Activated CD4-positive, alpha-beta T cell treated with anti-CD3 and anti-CD28 coated beads, Interleukin-2, amount 50 U/mL, for 1 hour (primary cell): ENCODE results near the gene AFAP1L1.

Source experiments
- DNase-seq: peaks from one replicate; pipeline ENCODE4 v3.0.0-alpha.2; 2020

AFAP1L1 gene

DNA sequence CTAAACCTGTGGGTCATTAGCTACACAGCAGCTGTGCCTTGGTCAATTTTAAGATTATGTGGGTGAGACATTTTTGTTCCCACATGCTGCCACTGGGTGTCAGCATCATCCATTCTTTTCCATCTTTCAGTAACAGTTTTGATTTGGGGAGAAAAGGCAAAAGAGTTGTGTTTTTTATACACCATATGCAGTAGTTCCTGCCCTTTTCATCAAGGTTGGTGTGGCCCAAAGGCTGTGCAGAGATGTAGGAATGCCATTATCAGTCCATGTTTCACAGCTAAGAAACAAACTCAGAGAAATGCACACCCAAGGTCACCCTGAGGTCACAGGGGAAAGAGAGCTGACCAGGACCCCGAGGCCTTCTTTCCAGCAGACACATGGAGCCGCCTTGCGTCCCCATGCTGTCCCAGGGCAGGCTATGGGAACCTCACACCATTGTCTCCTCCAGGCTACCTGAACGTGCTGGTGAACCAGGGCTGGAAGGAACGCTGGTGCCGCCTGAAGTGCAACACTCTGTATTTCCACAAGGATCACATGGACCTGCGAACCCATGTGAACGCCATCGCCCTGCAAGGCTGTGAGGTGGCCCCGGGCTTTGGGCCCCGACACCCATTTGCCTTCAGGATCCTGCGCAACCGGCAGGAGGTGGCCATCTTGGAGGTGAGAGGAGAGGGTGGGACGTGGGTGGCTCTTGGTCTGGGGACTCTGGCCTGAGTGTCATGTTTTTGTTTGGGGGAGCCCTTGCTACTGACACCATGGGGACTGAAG, 45.8 kb downstream of the AFAP1L1 start:
- peak; percentile 42 for DNase-seq

- DNase-seq: no peak
Observed at GRCh38 chr5:149319174-149319573, 47.5 kb downstream of the AFAP1L1 start.

- DNase-seq: no peak
Observed at GRCh38 chr5:149320791-149321330, 49.2 kb downstream of the AFAP1L1 start.

GRCh38 chr5:149322518-149322917, 50.9 kb downstream of the AFAP1L1 start:
- no peak for DNase-seq

- no peak for DNase-seq
Observed at GRCh38 chr5:149323210-149323609, 51.6 kb downstream of the AFAP1L1 start.

GRCh38 chr5:149323621-149324205, 52.1 kb downstream of the AFAP1L1 start:
- no peak for DNase-seq

DNA sequence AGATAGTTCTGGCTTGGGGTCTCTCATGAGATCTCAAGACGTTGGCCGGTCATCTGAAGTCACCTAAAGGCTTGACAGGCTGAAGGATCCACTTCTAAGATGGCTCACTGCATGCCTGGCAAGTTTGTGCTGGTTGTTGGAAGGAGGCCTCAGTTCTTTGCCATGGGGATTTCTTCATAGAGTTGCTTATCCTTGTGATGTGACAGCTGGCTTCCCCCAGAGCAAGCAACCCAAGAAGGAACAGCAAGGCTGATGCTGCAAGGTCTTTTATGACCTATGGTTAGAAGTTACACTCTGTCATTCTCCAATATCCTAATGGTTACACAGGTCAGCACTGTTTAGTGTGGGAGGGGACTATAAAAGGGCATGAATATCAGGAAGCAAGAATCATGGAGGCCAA, 53.0 kb downstream of the AFAP1L1 start:
- no peak for DNase-seq

DNA sequence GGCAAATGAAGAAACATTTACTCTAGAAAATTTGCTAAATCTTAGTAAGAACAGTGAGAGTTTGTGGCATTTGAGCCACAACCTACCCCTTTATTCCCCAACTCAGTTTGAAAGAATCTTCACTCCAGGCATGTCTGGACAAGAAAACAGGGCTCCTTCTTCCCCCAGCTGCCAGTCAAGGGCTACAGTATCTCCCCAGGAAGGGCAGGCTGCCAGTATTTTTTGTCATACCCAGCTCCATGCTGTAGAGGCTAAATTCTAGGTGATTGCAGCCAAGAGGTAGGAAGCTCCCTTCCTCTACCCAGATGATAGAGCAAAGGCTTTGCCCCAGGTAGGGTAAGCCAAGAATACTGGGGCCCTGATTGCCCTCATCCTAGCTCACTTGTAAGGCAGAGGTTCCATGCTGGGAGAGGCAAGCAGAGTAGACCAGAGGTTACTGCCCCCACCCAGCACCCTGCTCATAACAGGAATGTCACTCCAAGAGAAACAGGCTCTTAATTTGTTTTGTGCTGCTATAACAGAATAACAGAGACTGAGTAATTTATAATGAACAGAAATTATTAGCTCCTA, 53.6 kb downstream of the AFAP1L1 start:
- DNase-seq: no peak

DNA sequence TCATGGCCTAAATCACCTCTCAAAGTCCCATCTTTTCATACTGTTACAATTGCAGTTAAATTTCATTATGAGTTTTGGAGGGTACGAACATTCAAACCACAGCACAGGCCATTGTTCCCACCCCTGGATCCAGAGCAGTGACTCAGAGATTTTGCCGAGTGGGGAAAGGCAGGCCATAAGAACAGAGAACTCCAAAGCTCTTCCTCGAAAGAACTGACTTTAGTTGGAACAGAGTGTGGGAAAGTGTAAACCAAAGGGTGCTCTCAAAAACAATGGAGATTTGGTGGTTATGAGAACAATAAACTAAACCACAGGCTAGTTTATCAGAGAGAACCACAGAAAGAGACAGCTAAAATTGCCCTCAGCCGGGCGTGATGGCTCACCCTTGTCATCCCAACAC, 54.2 kb downstream of the AFAP1L1 start:
- DNase-seq: no peak

- DNase-seq: no peak
Observed at GRCh38 chr5:149326611-149327010, 55.0 kb downstream of the AFAP1L1 start.

DNA sequence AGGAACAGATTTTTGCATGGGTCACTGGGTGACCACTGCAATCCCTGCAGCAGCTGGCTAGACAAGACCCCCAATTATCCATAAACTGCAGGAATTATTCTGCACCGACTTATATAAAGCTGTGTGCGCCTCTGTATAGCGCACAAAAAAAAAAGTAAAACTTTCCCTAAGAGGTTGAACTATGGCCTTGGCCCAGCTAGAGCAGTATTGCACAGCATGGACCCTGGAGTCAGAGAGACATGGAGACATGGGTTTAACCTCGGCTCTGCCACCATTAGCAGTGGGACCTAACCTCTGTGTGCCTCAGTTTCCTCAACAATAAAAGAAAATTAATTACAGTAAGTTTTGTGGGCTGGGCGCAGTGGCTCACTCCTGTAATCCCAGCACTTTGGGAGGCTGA, 56.5 kb downstream of the AFAP1L1 start:
- DNase-seq: no peak

DNA sequence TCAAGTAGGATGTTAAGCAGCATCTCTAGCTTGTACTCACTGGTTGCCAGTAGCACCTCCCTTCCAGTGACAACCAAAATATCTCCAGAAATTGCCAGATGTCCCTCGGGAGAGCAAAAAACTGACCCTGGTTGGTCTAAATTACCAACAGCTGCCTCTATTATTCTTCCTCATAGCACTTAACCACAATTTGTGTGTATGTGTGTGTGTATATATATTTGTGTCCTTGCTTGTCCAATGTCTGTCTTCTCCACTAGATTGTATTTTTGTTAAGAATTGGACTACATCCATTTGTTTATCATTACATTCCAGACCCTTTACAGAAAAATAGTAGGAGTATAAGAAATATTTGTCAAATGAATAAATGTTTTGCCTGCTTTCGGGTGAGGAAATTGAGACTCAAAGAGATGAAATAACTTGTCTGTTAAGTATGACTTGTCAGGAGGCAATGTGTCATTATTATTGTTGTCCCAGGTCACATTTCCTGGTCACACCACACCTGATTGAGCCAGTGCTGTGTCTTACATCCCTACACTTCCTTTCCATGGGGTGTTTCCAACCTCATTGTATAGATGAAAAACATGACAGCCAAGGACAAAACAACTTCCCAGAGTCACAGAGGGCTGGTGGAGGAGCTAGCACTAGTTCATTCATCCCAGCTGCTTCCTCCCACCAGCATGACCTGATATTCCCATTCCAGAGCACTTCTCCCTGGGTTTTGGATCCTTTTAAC, 62.2 kb downstream of the AFAP1L1 start:
- no peak for DNase-seq

DNA sequence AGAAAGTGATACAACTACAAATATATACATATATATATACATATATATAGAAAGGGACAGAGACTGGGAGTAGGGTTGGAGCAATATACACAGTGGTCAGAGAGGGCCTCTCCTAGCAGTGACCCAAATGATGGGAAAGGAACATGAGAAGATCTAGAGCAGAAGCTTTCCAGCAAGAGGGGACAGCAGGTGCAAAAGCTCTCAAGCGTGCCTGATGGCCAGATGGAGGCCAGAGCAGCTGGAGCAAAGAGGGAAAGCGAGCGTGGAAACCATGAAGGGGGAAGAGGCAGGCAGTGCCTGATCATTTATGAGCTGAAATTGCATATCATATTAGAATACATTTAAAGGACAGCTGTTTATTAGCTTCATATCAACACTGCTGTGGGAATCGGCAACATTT, 66.1 kb downstream of the AFAP1L1 start:
- DNase-seq: no peak

- DNase-seq: no peak
Observed at GRCh38 chr5:149338364-149338763, 66.7 kb downstream of the AFAP1L1 start.

DNA sequence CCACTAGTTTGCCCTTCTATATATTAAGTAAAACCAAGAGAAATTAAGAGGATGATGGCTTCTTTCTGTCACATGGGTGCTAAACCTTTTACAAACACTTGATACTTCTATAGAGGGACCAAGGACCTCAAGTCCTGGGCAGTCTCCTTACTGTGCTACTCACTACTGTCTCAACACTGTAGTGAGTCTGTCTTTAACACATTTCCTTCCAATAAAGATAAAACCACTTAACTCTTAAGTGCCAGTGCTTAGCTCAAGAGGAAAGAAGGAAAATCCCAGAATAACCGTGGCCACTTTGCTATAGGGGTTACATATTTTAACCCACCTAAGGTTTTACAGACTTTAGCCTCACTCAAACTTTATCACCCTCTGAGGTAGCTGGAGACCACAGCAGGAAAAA, 69.3 kb downstream of the AFAP1L1 start:
- DNase-seq: no peak

DNA sequence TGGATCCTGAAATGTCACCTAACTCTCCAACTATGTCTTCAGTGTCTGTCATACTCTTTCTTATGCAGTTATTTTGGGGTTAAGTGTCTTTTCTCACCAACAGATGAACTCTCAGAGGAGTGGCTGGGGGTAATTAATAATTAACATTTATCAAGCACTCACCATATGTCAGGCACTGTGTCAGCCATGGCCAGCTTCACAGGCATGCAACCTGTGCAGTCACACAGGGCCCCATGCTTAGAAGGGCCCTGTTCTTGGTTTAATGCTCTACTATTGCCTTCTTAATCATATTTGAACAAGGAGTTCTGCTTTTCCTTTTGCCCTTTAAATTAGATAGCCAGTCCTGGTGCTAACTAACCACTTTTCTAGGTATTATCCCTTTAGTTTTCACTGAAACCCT, 70.2 kb downstream of the AFAP1L1 start:
- DNase-seq: no peak

- DNase-seq: no peak
Observed at GRCh38 chr5:149344151-149344550, 72.5 kb downstream of the AFAP1L1 start.

GRCh38 chr5:149345147-149345891, 73.7 kb downstream of the AFAP1L1 start, which contains the start of gene GRPEL2:
Gene GRPEL2 (plus strand): TSS chr5:149345499. CDS start chr5:149345540, 41 bp downstream.
- DNase-seq: peak; percentile 79

GRCh38 chr5:149345892-149346222, 74.2 kb downstream of the AFAP1L1 start:
- DNase-seq: no peak

DNA sequence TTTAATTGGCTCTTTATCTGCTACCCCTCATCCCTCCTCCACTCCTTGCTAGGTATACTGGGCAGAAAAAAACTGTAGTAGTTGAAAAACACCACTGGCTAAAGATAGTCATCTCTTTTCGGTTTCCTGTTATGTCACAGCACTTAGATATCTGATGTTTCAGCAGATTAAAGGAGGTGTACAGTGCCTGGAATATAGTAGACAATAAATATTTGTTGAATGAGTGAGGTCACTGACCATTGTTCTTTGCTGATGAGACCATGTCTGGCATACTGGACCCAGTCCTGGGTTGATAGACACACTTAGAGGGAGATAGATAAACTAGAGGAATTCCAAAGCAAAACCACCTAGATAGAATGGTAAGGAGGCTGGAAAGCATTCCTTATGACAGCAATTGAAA, 76.9 kb downstream of the AFAP1L1 start:
- no peak for DNase-seq

GRCh38 chr5:149349382-149349781, 77.7 kb downstream of the AFAP1L1 start:
- no peak for DNase-seq

GRCh38 chr5:149352169-149352568, 80.5 kb downstream of the AFAP1L1 start:
- DNase-seq: no peak

GRCh38 chr5:149353911-149354310, 82.3 kb downstream of the AFAP1L1 start:
- DNase-seq: no peak
